Parathyroid adenoma (tissue), 2 donors: ENCODE results near the gene RPS3A.

Experiments used
- H2AFZ ChIP-seq: fragments of 300-600 bp; sonication (generic); one replicate; pipeline ENCODE4 v1.7.0; 2017; ENCODE audit warnings: antibody characterized with exemption, mild to moderate bottlenecking
- H3K27ac ChIP-seq: fragments of 300-600 bp; sonication (generic); one replicate; pipeline ENCODE4 v1.7.0; 2017
- H3K27me3 ChIP-seq: fragments of 300-600 bp; sonication (generic); one replicate; pipeline ENCODE4 v1.7.0; 2017; ENCODE audit warnings: low read length; ENCODE audit not compliant: control insufficient read depth, insufficient read depth
- H3K36me3 ChIP-seq: fragments of 300-600 bp; sonication (generic); one replicate; pipeline ENCODE4 v1.7.0; 2017; ENCODE audit warnings: low read length; ENCODE audit not compliant: control insufficient read depth, insufficient read depth
- H3K4me1 ChIP-seq: fragments of 300-600 bp; sonication (generic); one replicate; pipeline ENCODE4 v1.7.0; 2017; ENCODE audit warnings: control low read depth
- H3K4me2 ChIP-seq: fragments of 300-600 bp; sonication (generic); one replicate; pipeline ENCODE4 v1.7.0; 2017; ENCODE audit warnings: low read length
- H3K4me3 ChIP-seq: fragments of 300-600 bp; sonication (generic); one replicate; pipeline ENCODE4 v1.7.0; 2017; ENCODE audit warnings: low read depth, low read length
- H3K79me2 ChIP-seq: fragments of 300-600 bp; sonication (generic); one replicate; pipeline ENCODE4 v1.7.0; 2017; ENCODE audit warnings: control low read depth
- H3K9ac ChIP-seq: fragments of 300-600 bp; sonication (generic); one replicate; pipeline ENCODE4 v1.7.0; 2017; ENCODE audit warnings: mild to moderate bottlenecking
- H3K9me3 ChIP-seq: fragments of 300-600 bp; sonication (generic); one replicate; pipeline ENCODE4 v1.7.0; 2017; ENCODE audit warnings: low read length; ENCODE audit not compliant: control insufficient read depth
- TF ChIP-seq, protein P1 (sequence below): fragments of 300-600 bp; sonication (generic); IDR thresholded peaks from one replicate; pipeline ENCODE4 v1.7.0; 2017; ENCODE audit warnings: antibody characterized with exemption, mild to moderate bottlenecking
- donor health status: primary hyperparathyroidism.

Gene RPS3A

DNA sequence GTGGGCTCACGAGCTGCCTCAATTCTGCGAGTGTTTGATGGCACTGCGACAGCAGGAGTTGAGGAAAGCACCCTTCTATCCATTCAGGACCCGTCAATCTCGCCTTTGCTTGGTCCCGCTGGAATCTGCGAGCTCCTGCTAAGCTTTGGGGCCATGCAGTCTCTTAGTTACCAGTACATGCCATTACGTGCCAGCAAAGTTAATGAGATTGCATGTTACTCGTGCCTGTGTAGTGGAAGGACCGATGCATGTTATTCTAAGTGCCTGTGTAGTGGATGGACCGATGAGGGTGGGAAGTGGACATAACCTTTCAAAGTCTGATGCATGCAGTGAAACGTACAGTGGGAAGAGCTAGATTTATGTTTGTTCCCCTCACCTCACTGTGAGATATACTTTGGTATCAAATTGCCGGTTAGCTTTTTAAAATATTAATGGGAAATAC, 569 bp downstream of the RPS3A start:
- Histone ChIP-seq H3K9ac (peak overlapping the region; percentile 13), H3K79me2 (peaks cover 6% of the 10 kb centered on the region), H3K4me2 (peak overlapping the region; percentile 98), H3K4me3 (peak overlapping the region; percentile 99), H3K27ac (peak overlapping the region; percentile 83), H3K4me1 (no peaks in the 10 kb centered on the region), H3K36me3 (no peaks in the 10 kb centered on the region), H3K27me3 (no peaks in the 10 kb centered on the region), H2AFZ (peak overlapping the region; percentile 79), H3K9me3 (no peaks in the 10 kb centered on the region)
- TF ChIP-seq, protein P1, sequence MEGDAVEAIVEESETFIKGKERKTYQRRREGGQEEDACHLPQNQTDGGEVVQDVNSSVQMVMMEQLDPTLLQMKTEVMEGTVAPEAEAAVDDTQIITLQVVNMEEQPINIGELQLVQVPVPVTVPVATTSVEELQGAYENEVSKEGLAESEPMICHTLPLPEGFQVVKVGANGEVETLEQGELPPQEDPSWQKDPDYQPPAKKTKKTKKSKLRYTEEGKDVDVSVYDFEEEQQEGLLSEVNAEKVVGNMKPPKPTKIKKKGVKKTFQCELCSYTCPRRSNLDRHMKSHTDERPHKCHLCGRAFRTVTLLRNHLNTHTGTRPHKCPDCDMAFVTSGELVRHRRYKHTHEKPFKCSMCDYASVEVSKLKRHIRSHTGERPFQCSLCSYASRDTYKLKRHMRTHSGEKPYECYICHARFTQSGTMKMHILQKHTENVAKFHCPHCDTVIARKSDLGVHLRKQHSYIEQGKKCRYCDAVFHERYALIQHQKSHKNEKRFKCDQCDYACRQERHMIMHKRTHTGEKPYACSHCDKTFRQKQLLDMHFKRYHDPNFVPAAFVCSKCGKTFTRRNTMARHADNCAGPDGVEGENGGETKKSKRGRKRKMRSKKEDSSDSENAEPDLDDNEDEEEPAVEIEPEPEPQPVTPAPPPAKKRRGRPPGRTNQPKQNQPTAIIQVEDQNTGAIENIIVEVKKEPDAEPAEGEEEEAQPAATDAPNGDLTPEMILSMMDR, result no peak

DNA sequence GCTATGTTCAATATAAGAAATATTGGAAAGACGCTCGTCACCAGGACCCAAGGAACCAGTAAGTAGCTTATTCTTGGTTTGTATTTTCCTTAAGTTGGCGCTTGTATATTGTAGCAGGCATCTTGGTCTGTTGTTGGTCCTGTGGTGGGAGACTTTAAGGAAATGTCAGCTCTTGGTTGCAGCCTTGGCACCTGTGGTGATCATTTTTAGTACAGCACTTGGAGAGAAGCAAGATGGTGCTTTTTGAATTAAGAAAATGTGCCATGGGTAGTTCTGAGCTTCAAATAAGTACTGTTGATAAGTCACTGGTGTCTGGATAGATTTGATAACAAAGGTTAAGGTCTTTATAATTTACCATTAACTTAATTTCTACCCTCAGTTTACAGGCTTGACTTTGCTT, 1.1 kb downstream of the RPS3A start:
- H3K27me3 ChIP-seq, result no peaks in the 10 kb centered on the region
- H2AFZ ChIP-seq, result no peak overlapping the region
- no peaks in the 10 kb centered on the region for H3K9me3 ChIP-seq
- no peaks in the 10 kb centered on the region for H3K36me3 ChIP-seq
- TF ChIP-seq, protein P1, result no peak
- H3K27ac ChIP-seq, result peak overlapping the region; percentile 83
- peak overlapping the region; percentile 98 for H3K4me2 ChIP-seq
- H3K4me1 ChIP-seq, result no peaks in the 10 kb centered on the region
- no peak overlapping the region for H3K9ac ChIP-seq
- H3K79me2 ChIP-seq, result peaks cover 6% of the 10 kb centered on the region
- peak overlapping the region; percentile 99 for H3K4me3 ChIP-seq

DNA sequence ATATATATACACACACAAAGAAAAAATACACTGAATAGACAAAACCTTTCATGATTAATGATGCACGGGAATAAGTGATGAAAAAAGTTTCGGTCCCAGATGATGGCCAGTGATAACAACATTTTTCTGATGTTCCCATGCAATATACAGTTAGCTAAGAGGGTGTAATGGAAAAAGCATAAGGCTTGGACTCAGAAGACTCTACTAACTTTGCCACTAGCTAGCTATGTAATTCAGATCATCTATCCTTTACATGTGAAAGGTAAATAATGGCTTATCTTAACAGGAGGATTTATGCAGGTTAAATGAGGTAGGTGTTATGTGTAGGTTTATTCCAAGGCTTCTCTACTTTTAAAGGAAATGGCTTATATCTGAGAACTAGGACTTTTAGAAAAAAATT, 4.3 kb downstream of the RPS3A start:
- no peaks in the 10 kb centered on the region for H3K36me3 ChIP-seq

DNA sequence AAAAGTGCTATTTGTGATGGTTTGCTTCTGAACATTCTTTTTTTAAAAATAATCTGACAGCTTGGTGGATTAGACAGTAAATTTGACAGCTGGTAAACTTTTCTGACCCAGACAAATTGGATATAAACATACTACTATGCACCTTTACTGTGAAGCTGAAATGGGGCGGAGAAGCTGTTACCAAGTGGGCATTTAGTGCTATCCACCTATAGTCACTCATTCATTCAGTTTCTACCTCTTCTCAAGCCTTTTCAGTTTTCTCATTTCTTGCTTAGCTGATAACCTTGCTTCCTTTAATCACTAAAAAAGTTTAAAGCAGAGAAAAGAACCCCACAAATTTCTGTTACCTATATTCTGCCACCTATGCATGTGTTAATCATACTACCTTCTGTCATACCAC, 5.2 kb downstream of the RPS3A start:
- no peak overlapping the region for H3K4me3 ChIP-seq
- H3K27me3 ChIP-seq, result no peaks in the 10 kb centered on the region
- no peaks in the 10 kb centered on the region for H3K36me3 ChIP-seq
- H2AFZ ChIP-seq, result no peak overlapping the region
- H3K9ac ChIP-seq, result no peak overlapping the region
- no peak overlapping the region for H3K4me2 ChIP-seq
- no peak overlapping the region for H3K27ac ChIP-seq
- peaks cover 6% of the 10 kb centered on the region for H3K79me2 ChIP-seq
- H3K4me1 ChIP-seq, result no peaks in the 10 kb centered on the region
- TF ChIP-seq, protein P1, result no peak
- no peaks in the 10 kb centered on the region for H3K9me3 ChIP-seq

More for the DNA sequence above, 4.3 kb downstream of the RPS3A start:
- no peak overlapping the region for H3K9ac ChIP-seq
- no peak overlapping the region for H2AFZ ChIP-seq
- H3K79me2 ChIP-seq, result peaks cover 6% of the 10 kb centered on the region
- H3K4me3 ChIP-seq, result no peak overlapping the region
- H3K4me2 ChIP-seq, result no peak overlapping the region
- TF ChIP-seq, protein P1, result no peak
- H3K27me3 ChIP-seq, result no peaks in the 10 kb centered on the region
- no peaks in the 10 kb centered on the region for H3K9me3 ChIP-seq
- no peaks in the 10 kb centered on the region for H3K4me1 ChIP-seq
- H3K27ac ChIP-seq, result no peak overlapping the region

DNA sequence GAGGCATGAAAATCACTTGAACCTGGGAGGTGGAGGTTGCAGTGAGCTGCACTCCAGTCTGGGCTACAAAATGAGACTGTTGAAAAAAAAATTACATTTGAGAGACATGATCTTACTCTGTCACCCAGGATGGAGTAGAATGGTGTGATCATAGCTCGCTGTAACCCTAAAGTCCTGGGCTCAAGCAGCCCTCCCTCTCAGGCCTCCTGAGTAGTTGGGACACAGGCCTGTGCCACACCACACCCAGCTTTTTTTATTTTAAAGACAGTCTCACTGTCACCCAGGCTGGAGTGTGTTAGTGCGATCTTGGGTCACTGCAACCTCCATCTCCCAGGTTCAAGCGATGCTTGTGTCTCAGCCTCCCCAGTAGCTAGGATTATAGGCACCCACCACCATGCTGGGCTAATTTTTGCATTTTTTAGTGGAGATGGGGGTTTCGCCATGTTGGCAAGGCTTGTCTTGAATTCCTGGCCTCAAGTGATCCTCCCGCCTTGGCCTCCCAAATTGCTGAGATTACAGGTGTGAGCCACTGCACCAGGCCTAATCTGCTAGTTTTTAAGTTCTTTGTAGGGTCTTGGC, 6.1 kb downstream of the RPS3A start:
- TF ChIP-seq, protein P1, result no peak
- H3K79me2 ChIP-seq, result peaks cover under 1% of the 10 kb centered on the region
- H3K9me3 ChIP-seq, result no peaks in the 10 kb centered on the region
- no peak overlapping the region for H2AFZ ChIP-seq
- H3K27me3 ChIP-seq, result no peaks in the 10 kb centered on the region
- no peak overlapping the region for H3K4me2 ChIP-seq
- H3K4me1 ChIP-seq, result no peaks in the 10 kb centered on the region
- no peak overlapping the region for H3K4me3 ChIP-seq
- H3K9ac ChIP-seq, result no peak overlapping the region
- no peaks in the 10 kb centered on the region for H3K36me3 ChIP-seq
- H3K27ac ChIP-seq, result no peak overlapping the region
